Stimulated activated CD4-positive, alpha-beta T cell treated with anti-CD3 and anti-CD28 coated beads, Interleukin-15, amount 100 ng/mL, for 1 hour (primary cell): Measurements from ENCODE around the gene KCNF1.

Experiments
- DNase-seq, 2 donors: peaks; one replicate each; pipeline ENCODE4 v3.0.0-alpha.2; 2020; ENCODE audit warnings: low read depth in 1 of 2, low spot score in 1 of 2

Gene KCNF1

DNA sequence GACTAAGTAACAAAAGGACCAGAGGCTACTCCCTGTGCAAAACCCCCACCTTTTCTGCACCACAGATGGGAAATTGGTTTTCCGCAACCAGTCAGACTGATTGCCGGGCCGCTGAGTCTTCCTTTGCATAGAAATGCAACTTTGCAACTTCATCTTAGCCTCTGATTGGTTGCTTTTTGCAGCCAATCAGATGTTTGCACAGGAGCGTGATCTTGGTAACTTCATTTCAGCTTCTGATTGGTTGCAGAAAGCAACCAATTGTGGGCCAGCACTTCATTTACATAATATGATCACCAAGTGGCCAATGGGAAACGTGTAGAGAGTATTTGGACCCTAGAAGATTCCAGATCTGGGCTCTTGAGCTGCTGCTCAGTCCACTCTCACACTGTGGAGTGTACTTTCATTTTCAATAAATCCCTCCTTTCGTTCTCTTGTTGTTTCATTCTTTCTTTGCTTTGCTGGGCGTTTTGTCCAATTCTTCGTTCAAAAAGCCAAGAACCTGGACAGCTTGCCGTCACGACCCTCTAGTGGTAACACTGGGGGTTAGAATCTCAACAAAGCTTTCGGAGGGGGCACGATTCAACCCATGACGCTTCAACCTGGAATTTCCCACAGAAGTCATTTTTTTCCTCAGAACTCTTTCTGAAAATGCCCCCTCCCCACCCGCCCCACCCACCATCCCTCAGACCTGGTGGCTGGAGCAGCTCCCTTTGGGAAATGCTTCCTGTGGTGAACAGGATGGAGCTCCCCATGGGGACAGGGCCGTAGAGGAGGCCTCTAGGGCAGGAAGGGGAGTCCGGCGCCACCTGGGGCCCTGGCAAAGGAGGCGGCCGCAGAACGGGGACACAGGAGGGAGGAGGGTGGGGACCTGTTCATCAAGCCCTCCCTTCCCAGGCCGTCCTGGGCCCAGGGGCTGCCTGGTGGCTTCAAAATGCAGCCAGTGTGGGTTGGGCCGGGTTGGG, 31.8 kb upstream of the KCNF1 start:
- no peak for DNase-seq

DNA sequence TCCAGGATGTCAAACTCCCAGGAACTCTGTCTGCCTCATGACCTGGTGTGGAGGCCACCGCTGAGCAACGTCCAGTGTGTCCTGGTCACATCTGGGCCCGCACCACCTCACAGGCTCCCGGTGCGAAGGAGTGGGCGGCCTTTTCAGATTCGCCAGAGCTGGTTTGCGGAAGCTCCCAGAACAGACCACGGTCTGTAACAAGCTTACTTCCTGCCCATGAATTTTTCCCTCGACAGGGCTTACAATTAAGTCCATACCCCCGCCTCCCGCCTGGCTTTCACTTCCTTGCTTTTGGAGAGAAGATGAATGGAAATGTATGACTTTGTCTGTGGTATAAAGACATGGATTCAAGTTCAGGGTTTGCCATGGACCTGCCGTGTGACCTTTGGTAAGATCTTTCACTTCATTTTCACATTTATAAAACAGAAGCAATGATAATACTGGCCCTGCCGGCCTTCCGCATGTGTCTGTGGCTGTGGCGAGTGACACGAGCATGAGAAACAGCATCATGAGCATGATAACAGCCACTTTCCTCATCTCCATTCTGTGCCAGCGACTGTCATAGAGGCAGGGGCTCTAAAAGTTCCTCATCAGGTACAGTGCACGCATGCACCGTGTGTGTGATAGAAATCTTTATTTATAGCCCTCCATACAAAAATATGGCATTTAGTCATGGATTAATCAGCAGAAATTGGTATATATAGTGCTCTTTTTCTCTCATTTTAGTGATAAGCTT, 31.0 kb upstream of the KCNF1 start:
- no peak for DNase-seq

GRCh38 chr2:10882568-10882967, 29.2 kb upstream of the KCNF1 start:
- DNase-seq = no peak

- no peak for DNase-seq
These were observed 28.7 kb upstream of the KCNF1 start for GRCh38 chr2:10883066-10883465.

DNA sequence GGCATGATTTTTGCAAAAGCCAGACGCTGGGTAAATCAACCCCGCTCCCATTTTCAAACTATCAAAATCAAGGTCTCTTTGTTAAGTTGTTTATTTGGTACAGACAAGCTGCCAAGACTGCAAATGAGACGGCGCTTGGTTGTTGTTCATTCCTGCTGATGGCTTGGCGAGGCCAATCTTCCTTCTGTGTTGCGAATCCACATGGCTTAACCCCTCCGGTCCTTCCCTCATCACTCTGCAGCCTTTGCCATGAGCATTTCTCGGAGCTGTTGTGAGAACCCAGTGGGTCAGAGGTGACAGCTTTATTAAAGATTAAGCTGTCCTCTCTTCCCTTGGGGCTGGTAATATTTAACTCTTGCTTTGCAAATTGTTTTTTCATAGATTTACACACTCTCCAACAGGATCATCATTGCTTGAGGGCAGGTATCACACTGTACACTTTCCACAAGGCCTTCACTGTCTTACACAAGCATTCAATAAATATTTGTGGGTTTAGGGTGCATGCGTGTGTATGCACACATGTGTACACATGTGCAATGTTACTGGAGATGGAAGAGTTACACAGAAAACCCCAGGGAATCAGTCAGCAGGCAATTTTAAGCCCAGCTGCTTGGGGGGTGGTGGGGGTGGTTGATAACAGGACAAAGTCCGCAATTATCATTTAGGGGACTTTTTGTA, 27.8 kb upstream of the KCNF1 start:
- DNase-seq = no peak

DNA sequence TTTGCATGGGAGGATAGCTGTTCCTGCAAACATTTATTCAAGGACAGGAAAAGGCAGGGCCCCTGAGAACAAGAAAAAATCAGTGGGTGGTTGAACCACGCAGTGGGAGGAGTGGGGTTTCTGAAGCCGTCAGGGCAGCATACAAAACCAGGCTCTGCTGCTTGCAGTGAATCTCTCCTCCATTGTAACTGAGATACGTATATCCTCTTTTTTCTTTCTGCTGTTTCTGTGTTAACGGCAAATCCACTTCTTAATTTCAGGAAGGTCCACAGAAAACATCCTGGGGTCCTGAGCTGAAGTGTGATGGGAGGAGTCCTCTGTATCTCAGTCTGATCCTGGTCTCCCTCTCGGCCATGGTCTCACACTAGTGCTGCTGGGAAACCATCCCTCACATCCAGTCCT, 27.2 kb upstream of the KCNF1 start:
- no peak for DNase-seq

DNA sequence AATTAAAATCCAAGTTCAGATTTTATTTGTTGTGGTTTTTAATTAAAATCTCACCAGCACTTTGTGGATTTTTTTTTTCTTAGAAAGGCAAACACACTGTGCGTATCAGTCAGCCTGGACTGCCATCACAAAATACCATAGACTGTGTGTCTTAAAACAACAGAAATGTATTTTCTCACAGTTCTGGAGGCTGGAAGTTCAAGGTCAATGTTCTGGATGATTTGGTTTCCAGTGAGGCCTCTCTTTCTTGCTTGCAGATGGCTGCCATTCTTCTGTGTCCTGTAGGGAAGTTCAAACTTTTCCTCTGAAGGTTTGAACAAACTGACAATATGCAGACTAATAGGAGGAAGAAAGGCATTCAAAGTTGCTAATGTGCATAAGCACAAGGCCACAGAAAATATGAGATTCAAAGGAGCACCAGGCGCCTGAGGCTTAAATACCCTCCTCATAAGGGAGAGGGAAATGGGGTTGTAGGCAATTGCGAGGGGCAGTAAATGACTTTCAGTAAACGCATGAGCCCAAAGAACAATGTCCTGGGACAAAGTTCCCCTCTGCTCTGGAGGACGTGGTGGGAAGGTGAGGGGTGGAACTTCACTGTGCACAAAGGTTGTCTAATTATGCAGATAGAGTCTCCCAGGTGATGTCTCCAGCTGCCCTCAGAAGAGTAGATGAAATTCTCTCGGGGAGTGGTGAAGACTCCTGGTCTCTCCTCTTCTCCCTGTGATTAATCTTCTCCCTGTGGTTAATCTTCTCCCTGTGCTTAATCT, 26.5 kb upstream of the KCNF1 start:
- DNase-seq = no peak

GRCh38 chr2:10887476-10887875, 24.3 kb upstream of the KCNF1 start:
- DNase-seq = no peak

DNA sequence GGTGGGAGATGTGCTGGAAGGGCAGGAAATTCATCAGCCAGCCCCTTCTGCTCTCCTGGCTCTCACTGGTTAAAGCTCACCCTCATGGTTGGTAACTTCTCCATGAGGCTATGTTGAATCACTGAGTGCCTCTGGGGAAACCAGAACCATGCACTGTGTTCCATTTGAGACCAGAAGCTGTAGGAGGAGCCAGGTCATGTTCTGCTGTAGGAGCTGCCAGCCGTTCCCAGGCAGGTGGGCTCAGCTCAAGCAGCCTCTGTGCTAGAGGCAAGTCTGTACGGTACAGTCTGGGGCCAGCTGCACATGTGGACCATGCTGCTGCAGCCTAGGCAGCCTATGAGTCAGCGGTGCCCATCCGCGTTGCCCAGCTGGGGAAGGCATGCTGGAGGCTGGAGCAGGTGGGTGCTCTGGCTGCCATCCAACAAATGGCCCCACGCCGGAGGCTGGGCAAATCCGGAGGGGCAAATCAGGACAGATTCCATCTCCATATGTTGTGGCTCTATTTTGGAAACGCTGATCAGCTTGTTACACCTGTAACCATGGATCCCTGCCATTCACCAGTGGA, 22.0 kb upstream of the KCNF1 start:
- no peak for DNase-seq

DNA sequence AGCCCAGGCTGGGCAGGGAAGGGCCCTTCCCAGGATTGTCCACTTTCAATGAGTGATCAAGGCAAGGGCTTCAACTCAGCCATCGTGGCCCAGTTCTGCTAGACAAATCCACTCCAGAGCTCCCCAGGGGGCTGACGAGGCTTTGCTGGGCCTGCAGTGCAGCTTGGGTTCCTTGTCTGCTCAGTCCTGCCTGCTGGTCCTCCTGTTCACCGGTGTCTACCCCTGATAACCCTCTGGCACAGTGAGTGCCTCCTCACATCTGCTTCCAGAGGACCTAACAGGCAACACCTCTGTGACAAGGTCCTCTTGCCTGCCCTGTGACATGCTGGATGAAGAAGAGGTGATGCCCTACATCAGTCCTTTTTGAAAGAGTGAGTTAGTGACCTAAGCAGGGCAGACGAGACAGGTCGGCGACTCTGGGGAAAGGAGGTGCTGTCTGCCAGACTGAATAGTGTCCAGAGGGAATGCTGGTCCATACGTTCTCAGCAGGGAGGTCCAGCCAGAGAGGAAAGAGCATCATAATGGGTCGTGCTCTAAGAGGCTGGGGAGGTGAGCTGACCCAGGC, 20.9 kb upstream of the KCNF1 start:
- no peak for DNase-seq

DNA sequence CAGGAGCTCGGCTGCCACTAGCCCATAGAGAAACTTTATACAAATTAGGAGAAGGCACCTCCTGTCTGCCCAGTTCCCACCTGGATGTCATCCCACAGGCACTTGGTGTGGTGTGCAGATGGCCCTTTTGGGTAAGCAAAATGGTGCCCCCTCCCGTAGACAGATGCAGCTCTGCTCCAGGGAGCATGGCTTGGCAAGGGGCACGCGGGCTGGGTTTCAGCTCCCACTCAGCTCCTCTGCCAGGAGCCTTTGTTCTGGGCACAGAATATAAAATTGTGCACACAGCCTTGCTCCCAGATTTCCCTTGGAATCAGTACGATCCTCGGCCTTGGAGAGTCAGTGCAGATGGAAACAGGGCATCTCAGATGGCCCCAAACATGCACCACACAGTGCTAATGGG, 20.3 kb upstream of the KCNF1 start:
- no peak for DNase-seq

GRCh38 chr2:10891848-10892247, 19.9 kb upstream of the KCNF1 start:
- no peak for DNase-seq

DNA sequence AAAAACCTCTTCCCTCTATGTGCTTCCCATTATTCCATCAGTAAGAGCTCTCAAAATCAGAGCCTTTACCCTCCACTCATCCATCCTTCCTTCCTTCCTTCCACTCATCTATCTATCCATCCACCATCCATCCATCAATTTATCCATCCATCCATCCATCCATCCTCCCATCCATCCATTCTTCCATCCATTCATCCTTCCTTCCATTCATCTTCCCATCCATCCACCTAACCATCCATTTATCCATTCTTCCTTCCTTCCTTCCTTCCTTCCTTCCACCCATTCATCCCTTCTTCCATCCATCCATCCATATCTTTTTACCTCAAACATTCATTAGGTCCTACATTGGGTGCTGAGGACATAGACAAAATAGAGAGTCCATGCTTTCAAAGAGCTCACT, 19.4 kb upstream of the KCNF1 start:
- no peak for DNase-seq

- no peak for DNase-seq
These were observed 18.9 kb upstream of the KCNF1 start for GRCh38 chr2:10892796-10893350.

DNA sequence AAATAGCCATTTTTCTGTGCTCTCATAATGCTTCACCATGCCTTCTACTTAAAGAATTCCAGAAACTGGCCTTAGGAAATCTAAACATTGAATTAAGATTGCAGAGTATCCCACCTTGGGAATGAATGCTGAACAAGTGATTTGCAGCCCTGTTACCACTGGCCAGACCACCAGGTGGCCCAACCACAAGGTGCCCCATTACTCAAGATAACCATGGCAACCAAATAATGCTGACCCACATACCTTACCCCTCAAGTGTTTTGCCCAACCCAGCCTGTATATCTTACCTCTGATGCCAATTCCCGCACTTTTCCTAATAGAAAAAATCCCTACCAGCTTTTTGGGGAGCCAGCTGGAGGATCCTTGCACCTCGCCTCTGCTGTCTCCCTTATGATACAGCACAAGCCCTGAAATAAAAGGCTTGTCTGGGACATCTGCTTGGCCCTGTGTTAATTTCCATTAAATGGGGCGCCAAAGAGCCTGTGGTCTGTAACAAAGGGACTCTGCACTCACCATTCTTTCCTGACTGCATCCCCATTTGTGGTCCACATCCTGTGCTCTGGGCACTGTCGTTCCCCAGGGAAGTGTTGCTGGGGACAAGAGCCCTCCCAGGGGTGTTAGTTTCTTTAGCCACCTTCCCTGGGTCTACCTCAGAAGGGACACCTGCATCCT, 17.3 kb upstream of the KCNF1 start:
- DNase-seq = no peak

DNA sequence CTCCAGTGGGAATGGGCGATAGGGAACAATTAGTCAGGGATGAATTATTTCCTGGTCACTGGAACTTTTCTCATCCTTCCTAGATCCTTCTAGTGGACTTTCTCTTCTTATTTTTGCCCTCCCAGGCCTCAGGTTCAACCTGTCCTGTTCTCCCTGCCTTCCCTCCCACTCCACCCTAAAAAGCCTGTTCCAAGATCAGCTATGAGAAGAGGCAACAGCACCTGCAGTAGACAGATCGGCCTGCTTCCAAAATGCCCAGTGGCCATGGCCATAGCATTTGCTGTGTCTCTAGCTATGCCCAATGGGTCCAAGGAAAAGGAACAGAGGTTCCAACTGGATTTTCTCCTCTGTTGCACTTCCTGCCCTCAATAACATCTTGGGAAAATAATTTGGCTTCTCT, 16.5 kb upstream of the KCNF1 start:
- no peak for DNase-seq

GRCh38 chr2:10897956-10898355, 13.8 kb upstream of the KCNF1 start:
- DNase-seq = no peak

DNA sequence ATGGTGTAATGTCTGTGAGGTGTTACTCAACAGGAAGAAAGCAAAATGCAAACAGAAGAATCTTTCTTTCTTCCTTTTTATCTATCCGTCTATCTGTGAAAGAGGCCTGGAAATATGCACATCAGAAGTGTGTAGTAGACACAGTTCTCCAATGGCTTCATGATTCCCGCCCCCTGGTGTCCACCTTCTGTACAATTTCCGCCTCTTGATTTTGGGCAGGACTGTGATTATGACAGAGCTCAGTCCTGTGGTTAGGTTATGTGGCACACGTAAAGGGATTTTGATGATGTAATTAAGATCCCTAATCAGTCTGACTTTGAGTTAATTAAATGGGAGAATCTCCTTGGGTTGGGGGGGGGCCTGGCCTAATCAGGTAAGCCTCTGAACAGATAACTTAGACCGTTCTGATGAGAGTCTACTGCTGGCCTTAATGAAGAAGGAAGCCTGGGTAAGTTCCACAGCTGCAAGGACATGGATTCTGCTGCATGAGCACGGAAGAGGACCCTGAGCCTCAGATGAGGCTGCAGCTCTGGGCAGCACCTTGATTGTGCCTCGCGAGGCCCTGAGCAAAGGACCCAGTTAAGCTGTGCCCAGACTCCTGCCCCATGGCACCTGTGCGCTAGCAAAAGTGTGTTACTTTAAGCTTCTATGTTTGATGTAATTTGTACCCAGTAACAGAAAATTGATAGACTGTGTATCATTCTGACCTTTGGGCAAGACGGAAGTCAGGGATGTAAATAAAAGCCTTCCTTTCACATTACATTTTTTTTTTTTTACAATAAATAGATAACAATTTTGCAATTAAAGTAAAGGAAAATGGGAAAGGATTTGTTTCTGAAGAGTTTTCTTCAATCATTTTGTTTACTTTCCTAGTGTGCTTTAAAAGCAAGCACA, 11.3 kb upstream of the KCNF1 start:
- DNase-seq = no peak
